Activated naive CD4-positive, alpha-beta T cell treated with Interleukin-2 at 50 U/mL for 16 hours (primary cell): ENCODE measurements around the gene CCDC27.
"Not testable (repeated sequence)": the region's sequence is repeated elsewhere in the genome, so short reads cannot be mapped to it uniquely, and the experiment has no call there.

Source experiments
- DNase-seq: peaks from one replicate; pipeline ENCODE4 v3.0.0-alpha.2; 2020

CCDC27 gene

GRCh38 chr1:3738943-3739342, 13.3 kb upstream of the CCDC27 start:
- no peak for DNase-seq

- no peak for DNase-seq
Measured at GRCh38 chr1:3740042-3740441, 12.2 kb upstream of the CCDC27 start.

- DNase-seq = no peak
Measured at GRCh38 chr1:3740752-3741151, 11.5 kb upstream of the CCDC27 start.

- DNase-seq = no peak
Measured at GRCh38 chr1:3741566-3742438, 10.4 kb upstream of the CCDC27 start.

- no peak for DNase-seq
Measured at GRCh38 chr1:3742439-3743298, 9.6 kb upstream of the CCDC27 start.

GRCh38 chr1:3743421-3743820, 8.8 kb upstream of the CCDC27 start:
- no peak for DNase-seq

- no peak for DNase-seq
Measured at GRCh38 chr1:3743826-3744225, 8.4 kb upstream of the CCDC27 start.

GRCh38 chr1:3744646-3745045, 7.6 kb upstream of the CCDC27 start:
- no peak for DNase-seq

GRCh38 chr1:3745071-3745470, 7.2 kb upstream of the CCDC27 start:
- no peak for DNase-seq

- no peak for DNase-seq
Measured at GRCh38 chr1:3745590-3746381, 6.5 kb upstream of the CCDC27 start.

- no peak for DNase-seq
Measured at GRCh38 chr1:3746389-3746829, 5.8 kb upstream of the CCDC27 start.

GRCh38 chr1:3746830-3747521, 5.3 kb upstream of the CCDC27 start:
- peak; percentile 90 for DNase-seq

GRCh38 chr1:3747522-3747848, 4.8 kb upstream of the CCDC27 start:
- no peak for DNase-seq

- no peak for DNase-seq
Measured at GRCh38 chr1:3747903-3748302, 4.3 kb upstream of the CCDC27 start.

GRCh38 chr1:3748316-3748900, 3.8 kb upstream of the CCDC27 start:
- DNase-seq = not testable (repeated sequence)

GRCh38 chr1:3749512-3749911, 2.7 kb upstream of the CCDC27 start:
- DNase-seq = no peak

GRCh38 chr1:3750741-3751140, 1.5 kb upstream of the CCDC27 start:
- DNase-seq = no peak

- DNase-seq = no peak
Measured at GRCh38 chr1:3753656-3754454, 1.6 kb downstream of the CCDC27 start.

- no peak for DNase-seq
Measured at GRCh38 chr1:3756394-3756793, 4.1 kb downstream of the CCDC27 start.

GRCh38 chr1:3759164-3759563, 6.9 kb downstream of the CCDC27 start:
- no peak for DNase-seq

- DNase-seq = no peak
Measured at GRCh38 chr1:3759796-3760195, 7.5 kb downstream of the CCDC27 start.
